Ascending aorta (tissue), 2 donors: ENCODE measurements around the gene USPL1. TPM values are rescaled to one million over a fixed set of nuclear protein-coding genes. Genes with fewer than 3 reads are reported as not detected.
A peak's percentile ranks its signal among the peaks of the same experiment; 100 is the strongest.

Experiments used
- DNase-seq, 2 donors: peaks; one replicate each; pipeline ENCODE4 v3.0.0-alpha.2; 2019; ENCODE audit warnings: low spot score in 2 of 2
- H3K27ac ChIP-seq, 2 donors: fragments of 200-600 bp; sonication (generic); one replicate each; pipeline ENCODE4 v1.5.1; 2016 to 2017; ENCODE audit warnings: mild to moderate bottlenecking in 1 of 2
- H3K27me3 ChIP-seq: fragments of 200-600 bp; sonication (generic); one replicate; pipeline ENCODE4 v1.5.1; 2017
- H3K36me3 ChIP-seq, 2 donors: fragments of 200-600 bp; sonication (generic); one replicate each; pipeline ENCODE4 v1.5.1; 2016
- H3K4me1 ChIP-seq, 2 donors: fragments of 200-600 bp; sonication (generic); one replicate each; pipeline ENCODE4 v1.5.1; 2016 to 2017; ENCODE audit warnings: mild to moderate bottlenecking in 1 of 2
- H3K4me3 ChIP-seq, 2 donors: fragments of 200-600 bp; sonication (generic); one replicate each; pipeline ENCODE4 v1.5.1; 2016 to 2017; ENCODE audit warnings: mild to moderate bottlenecking in 1 of 2
- H3K9me3 ChIP-seq, 2 donors: fragments of 200-600 bp; sonication (generic); one replicate each; pipeline ENCODE4 v1.5.1; 2016
- CTCF ChIP-seq, 3 experiments: fragments of 200-600 bp in 2 of 3; fragments of 450-650 bp in 1 of 3; sonication (generic) in 2 of 3; IDR thresholded peaks; one replicate each; pipeline ENCODE4 v1.5.1; 2016 to 2019; ENCODE audit warnings: antibody characterized with exemption in 3 of 3, mild to moderate bottlenecking in 1 of 3, moderate library complexity in 1 of 3
- intact Hi-C: fragments of 100-400 bp; cut with DNase I; formaldehyde crosslinking; loops from one replicate; pipeline ENCODE4 v1.15.1; 2023
- total RNA-seq: library from RNA; depleted of rRNA; stranded (reverse); fragments of >200 nt; gene quantifications from one replicate; pipeline ENCODE4 v1.1.0, GENCODE V29; 2016

Gene USPL1
- total RNA-seq, 1 donor from 2014 or later, result 4.0 TPM

- TF ChIP-seq CTCF (IDR thresholded peaks at IDR 0.05), result no peak
- Histone ChIP-seq H3K27ac (no peak overlapping the region), H3K4me1 (no peaks in the 10 kb centered on the region), H3K36me3 (no peaks in the 10 kb centered on the region), H3K4me3 (no peak overlapping the region), H3K9me3 (no peaks in the 10 kb centered on the region), H3K27me3 (no peaks in the 10 kb centered on the region)
- intact Hi-C loops, result no loop called here
- DNase-seq, result peak in 1 of 2 donors; percentile 13
These were observed 64.1 kb downstream of the USPL1 start for GRCh38 chr13:30681843-30682242.

- DNase-seq, result peak in 1 of 2 donors; percentile 1
- H3K4me3 ChIP-seq, result no peak overlapping the region
- H3K27me3 ChIP-seq, result no peaks in the 10 kb centered on the region
- intact Hi-C loops, result no loop called here
- TF ChIP-seq CTCF (IDR thresholded peaks at IDR 0.05), result no peak
- no peaks in the 10 kb centered on the region for H3K36me3 ChIP-seq
- H3K27ac ChIP-seq, result no peak overlapping the region
- H3K4me1 ChIP-seq, result no peaks in the 10 kb centered on the region
- H3K9me3 ChIP-seq, result no peaks in the 10 kb centered on the region
These were observed 67.7 kb downstream of the USPL1 start for GRCh38 chr13:30685320-30685859.

GRCh38 chr13:30685987-30686386 lies 68.3 kb downstream of the USPL1 start:
- H3K4me3 ChIP-seq, result no peak overlapping the region
- no peaks in the 10 kb centered on the region for H3K27me3 ChIP-seq
- DNase-seq, result no peak
- intact Hi-C loops, result no loop called here
- no peak for TF ChIP-seq CTCF (IDR thresholded peaks at IDR 0.05)
- H3K36me3 ChIP-seq, result no peaks in the 10 kb centered on the region
- H3K27ac ChIP-seq, result no peak overlapping the region
- no peaks in the 10 kb centered on the region for H3K9me3 ChIP-seq
- H3K4me1 ChIP-seq, result peaks cover 0 to 3% of the 10 kb centered on the region in 2 donors

GRCh38 chr13:30687601-30688000 lies 69.9 kb downstream of the USPL1 start:
- Histone ChIP-seq H3K4me1 (peaks cover 0 to 3% of the 10 kb centered on the region in 2 donors), H3K9me3 (no peaks in the 10 kb centered on the region), H3K36me3 (no peaks in the 10 kb centered on the region), H3K4me3 (no peak overlapping the region), H3K27ac (no peak overlapping the region), H3K27me3 (no peaks in the 10 kb centered on the region)
- intact Hi-C loops, result no loop called here
- no peak for DNase-seq
- no peak for TF ChIP-seq CTCF (IDR thresholded peaks at IDR 0.05)

GRCh38 chr13:30689752-30690151 lies 72.0 kb downstream of the USPL1 start:
- peak overlapping the region; percentile 31 to 55 for H3K27ac ChIP-seq
- no peak for TF ChIP-seq CTCF (IDR thresholded peaks at IDR 0.05)
- no peaks in the 10 kb centered on the region for H3K36me3 ChIP-seq
- H3K27me3 ChIP-seq, result no peaks in the 10 kb centered on the region
- peak overlapping the region; percentile 32 to 68 for H3K4me3 ChIP-seq
- peaks cover 0 to 3% of the 10 kb centered on the region in 2 donors for H3K4me1 ChIP-seq
- no peaks in the 10 kb centered on the region for H3K9me3 ChIP-seq
- DNase-seq, result peak in 1 of 2 donors; percentile 51
- intact Hi-C loops, result no loop called here
